Activated CD4-positive, CD25-positive, alpha-beta regulatory T cell treated with anti-CD3 and anti-CD28 coated beads, Interleukin-2, amount 50 U/mL, for 72 hours (primary cell): ENCODE results near the gene CYYR1.

Experiments
- DNase-seq: peaks from one replicate; pipeline ENCODE4 v3.0.0; 2021

The CYYR1 gene

GRCh38 chr21:26550326-26550725 lies 22.8 kb downstream of the CYYR1 start:
- no peak for DNase-seq

- DNase-seq = no peak
These were observed 26.5 kb downstream of the CYYR1 start for GRCh38 chr21:26546446-26547097.

- DNase-seq = no peak
These were observed 28.8 kb downstream of the CYYR1 start for GRCh38 chr21:26544201-26544775.

GRCh38 chr21:26540651-26541050 lies 32.4 kb downstream of the CYYR1 start:
- DNase-seq = no peak

- no peak for DNase-seq
These were observed 33.5 kb downstream of the CYYR1 start for GRCh38 chr21:26539566-26539965.

GRCh38 chr21:26534517-26534916 lies 38.6 kb downstream of the CYYR1 start:
- no peak for DNase-seq

- DNase-seq = no peak
These were observed 40.9 kb downstream of the CYYR1 start for GRCh38 chr21:26532208-26532607.

- DNase-seq = no peak
These were observed 43.6 kb downstream of the CYYR1 start for GRCh38 chr21:26529526-26529925.

GRCh38 chr21:26528882-26529281 lies 44.2 kb downstream of the CYYR1 start:
- no peak for DNase-seq

- DNase-seq = no peak
These were observed 50.4 kb downstream of the CYYR1 start for GRCh38 chr21:26522704-26523103.

- no peak for DNase-seq
These were observed 53.9 kb downstream of the CYYR1 start for GRCh38 chr21:26519142-26519541.

- DNase-seq = no peak
These were observed 57.8 kb downstream of the CYYR1 start for GRCh38 chr21:26515257-26515656.

- DNase-seq = no peak
These were observed 59.9 kb downstream of the CYYR1 start for GRCh38 chr21:26513212-26513611.

- DNase-seq = no peak
These were observed 60.4 kb downstream of the CYYR1 start for GRCh38 chr21:26512664-26513063.

- no peak for DNase-seq
These were observed 64.2 kb downstream of the CYYR1 start for GRCh38 chr21:26508903-26509302.

GRCh38 chr21:26506956-26507355 lies 66.1 kb downstream of the CYYR1 start:
- DNase-seq = no peak

- no peak for DNase-seq
These were observed 67.9 kb downstream of the CYYR1 start for GRCh38 chr21:26505211-26505610.

GRCh38 chr21:26503414-26503813 lies 69.7 kb downstream of the CYYR1 start:
- no peak for DNase-seq

- no peak for DNase-seq
These were observed 71.5 kb downstream of the CYYR1 start for GRCh38 chr21:26501495-26502021.

GRCh38 chr21:26499495-26499894 lies 73.6 kb downstream of the CYYR1 start:
- no peak for DNase-seq

GRCh38 chr21:26495283-26495849 lies 77.7 kb downstream of the CYYR1 start:
- no peak for DNase-seq

GRCh38 chr21:26491663-26492062 lies 81.4 kb downstream of the CYYR1 start:
- no peak for DNase-seq

GRCh38 chr21:26490771-26491170 lies 82.3 kb downstream of the CYYR1 start:
- DNase-seq = no peak

- no peak for DNase-seq
These were observed 83.3 kb downstream of the CYYR1 start for GRCh38 chr21:26489781-26490180.
